ENCODE results near the gene SNX14.

The SNX14 gene

DNA sequence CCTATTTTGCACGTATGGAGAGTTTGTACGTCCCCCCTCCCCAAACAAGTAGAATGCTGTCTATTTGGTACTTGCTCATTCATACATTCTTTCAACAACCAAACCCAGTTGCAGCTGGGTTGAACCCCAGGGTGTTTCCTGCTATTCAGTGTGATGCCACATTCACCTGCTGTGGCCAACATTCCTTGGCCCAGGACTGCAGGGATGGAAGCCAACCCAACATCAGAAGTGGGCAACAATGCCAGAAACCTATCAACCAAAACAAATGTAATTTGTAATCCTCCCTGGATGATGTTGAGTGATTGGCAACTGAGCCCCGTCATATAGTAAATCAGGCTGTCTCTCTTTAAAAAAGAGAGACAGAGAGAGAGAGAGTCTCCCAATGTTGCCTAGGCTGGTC, 134.9 kb downstream of the SNX14 start:
- peak; percentile 6 for ATAC-seq
- TF ChIP-seq ZC3H10 (CRISPR knock-in tag; IDR thresholded peaks at IDR 0.05) (no peak), BACH2 (CRISPR knock-in tag; IDR thresholded peaks at IDR 0.05; ENCODE audit: borderline replicate concordance) (no peak), POU6F1 (CRISPR knock-in tag; IDR thresholded peaks at IDR 0.05; ENCODE audit: borderline replicate concordance, low read depth) (no peak), PPARA (CRISPR knock-in tag; IDR thresholded peaks at IDR 0.05; ENCODE audit: borderline replicate concordance) (no peak), ARNTL (CRISPR knock-in tag; IDR thresholded peaks at IDR 0.05; ENCODE audit: borderline replicate concordance, low read depth) (no peak)

- TF ChIP-seq ZNF565 (CRISPR knock-in tag; conservative IDR thresholded peaks at IDR 0.05; ENCODE audit: low read depth), result no peak
- no peak for TF ChIP-seq PATZ1 (CRISPR knock-in tag; IDR thresholded peaks at IDR 0.05; ENCODE audit: borderline replicate concordance)
- TF ChIP-seq RARB (CRISPR knock-in tag; IDR thresholded peaks at IDR 0.05), result no peak
- TF ChIP-seq GLIS3 (CRISPR knock-in tag; IDR thresholded peaks at IDR 0.05), result no peak
- no peak for TF ChIP-seq ARNTL (CRISPR knock-in tag; IDR thresholded peaks at IDR 0.05; ENCODE audit: borderline replicate concordance, low read depth)
- TF ChIP-seq TCF4 (CRISPR knock-in tag; IDR thresholded peaks at IDR 0.05; ENCODE audit: borderline replicate concordance), result no peak
- TF ChIP-seq ESRRG (CRISPR knock-in tag; IDR thresholded peaks at IDR 0.05), result no peak
- TF ChIP-seq ZFP3 (CRISPR knock-in tag; IDR thresholded peaks at IDR 0.05), result no peak
- TF ChIP-seq TOX (CRISPR knock-in tag; IDR thresholded peaks at IDR 0.05; ENCODE audit: borderline replicate concordance), result no peak
- TF ChIP-seq OSR1 (CRISPR knock-in tag; IDR thresholded peaks at IDR 0.05), result no peak
- TF ChIP-seq ZNF70 (CRISPR knock-in tag; IDR thresholded peaks at IDR 0.05), result no peak
- TF ChIP-seq, protein P1, sequence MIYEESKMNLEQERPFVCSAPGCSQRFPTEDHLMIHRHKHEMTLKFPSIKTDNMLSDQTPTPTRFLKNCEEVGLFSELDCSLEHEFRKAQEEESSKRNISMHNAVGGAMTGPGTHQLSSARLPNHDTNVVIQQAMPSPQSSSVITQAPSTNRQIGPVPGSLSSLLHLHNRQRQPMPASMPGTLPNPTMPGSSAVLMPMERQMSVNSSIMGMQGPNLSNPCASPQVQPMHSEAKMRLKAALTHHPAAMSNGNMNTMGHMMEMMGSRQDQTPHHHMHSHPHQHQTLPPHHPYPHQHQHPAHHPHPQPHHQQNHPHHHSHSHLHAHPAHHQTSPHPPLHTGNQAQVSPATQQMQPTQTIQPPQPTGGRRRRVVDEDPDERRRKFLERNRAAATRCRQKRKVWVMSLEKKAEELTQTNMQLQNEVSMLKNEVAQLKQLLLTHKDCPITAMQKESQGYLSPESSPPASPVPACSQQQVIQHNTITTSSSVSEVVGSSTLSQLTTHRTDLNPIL (CRISPR knock-in tag; IDR thresholded peaks at IDR 0.05; ENCODE audit: low read depth), result no peak
- ATAC-seq, result no peak
These were observed 135.5 kb downstream of the SNX14 start for GRCh38 chr6:85458184-85458583.

DNA sequence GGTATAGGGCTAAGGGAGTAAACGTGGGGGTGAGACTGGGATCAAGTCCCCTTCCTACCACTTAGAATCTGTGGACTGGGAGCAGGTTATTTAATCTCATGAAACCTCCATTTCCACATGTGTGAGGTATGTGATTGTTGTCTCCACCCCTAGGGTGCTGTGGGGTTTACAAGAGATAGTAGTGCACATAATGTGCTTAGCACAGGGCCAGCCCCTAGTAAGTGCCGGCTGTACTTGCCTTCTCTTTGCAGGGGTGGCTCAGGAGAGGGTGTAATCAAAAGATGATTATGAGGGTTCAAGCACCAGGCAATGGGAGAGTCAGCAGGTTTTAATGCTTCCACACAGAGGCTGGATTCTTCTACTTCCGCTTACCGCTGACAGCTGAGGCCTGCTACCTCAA, 136.9 kb downstream of the SNX14 start:
- TF ChIP-seq, protein P1 (CRISPR knock-in tag; IDR thresholded peaks at IDR 0.05; ENCODE audit: low read depth), result no peak
- no peak for TF ChIP-seq BACH2 (CRISPR knock-in tag; IDR thresholded peaks at IDR 0.05; ENCODE audit: borderline replicate concordance)
- TF ChIP-seq TSHZ2 (CRISPR knock-in tag; IDR thresholded peaks at IDR 0.05), result no peak
- no peak for TF ChIP-seq RARB (CRISPR knock-in tag; IDR thresholded peaks at IDR 0.05)
- no peak for TF ChIP-seq POU6F1 (CRISPR knock-in tag; IDR thresholded peaks at IDR 0.05; ENCODE audit: borderline replicate concordance, low read depth)
- no peak for TF ChIP-seq ZFP3 (CRISPR knock-in tag; IDR thresholded peaks at IDR 0.05)
- no peak for TF ChIP-seq ZNF565 (CRISPR knock-in tag; conservative IDR thresholded peaks at IDR 0.05; ENCODE audit: low read depth)
- no peak for TF ChIP-seq PATZ1 (CRISPR knock-in tag; IDR thresholded peaks at IDR 0.05; ENCODE audit: borderline replicate concordance)
- TF ChIP-seq GLIS3 (CRISPR knock-in tag; IDR thresholded peaks at IDR 0.05), result no peak
- TF ChIP-seq CSRNP3 (CRISPR knock-in tag; IDR thresholded peaks at IDR 0.05), result no peak
- TF ChIP-seq TOX (CRISPR knock-in tag; IDR thresholded peaks at IDR 0.05; ENCODE audit: borderline replicate concordance), result no peak
- no peak for TF ChIP-seq ZNF8 (CRISPR knock-in tag; IDR thresholded peaks at IDR 0.05)
- TF ChIP-seq ZFP30 (CRISPR knock-in tag; IDR thresholded peaks at IDR 0.05), result no peak
- TF ChIP-seq ZNF70 (CRISPR knock-in tag; IDR thresholded peaks at IDR 0.05), result no peak
- no peak for TF ChIP-seq ZC3H10 (CRISPR knock-in tag; IDR thresholded peaks at IDR 0.05)
- ATAC-seq, result no peak
